Stimulated activated CD8-positive, alpha-beta memory T cell treated with anti-CD3 and anti-CD28 coated beads, Interleukin-12 subunit alpha, Interleukin-12 subunit beta, amount 100 ng/mL, for 24 hours (primary cell): ENCODE results near the gene ACADVL.
A peak's percentile ranks its signal among the peaks of the same experiment; 100 is the strongest.

ENCODE experiments used
- DNase-seq: peaks from one replicate; pipeline ENCODE4 v3.0.0-alpha.2; 2020; ENCODE audit errors: extremely low read depth

ACADVL gene

GRCh38 chr17:7191571-7192270, 28.0 kb upstream of the ACADVL start:
- DNase-seq: no peak

- no peak for DNase-seq
These were observed 27.3 kb upstream of the ACADVL start for GRCh38 chr17:7192271-7192937.

GRCh38 chr17:7195971-7196370, 23.8 kb upstream of the ACADVL start:
- DNase-seq: no peak

GRCh38 chr17:7196651-7197401, 22.9 kb upstream of the ACADVL start:
- DNase-seq: no peak

- no peak for DNase-seq
These were observed 16.3 kb upstream of the ACADVL start for GRCh38 chr17:7203391-7203790.

- DNase-seq: no peak
These were observed 15.4 kb upstream of the ACADVL start for GRCh38 chr17:7204336-7204735.

GRCh38 chr17:7204828-7205461, 14.8 kb upstream of the ACADVL start:
- DNase-seq: peak; percentile 83

- no peak for DNase-seq
These were observed 14.2 kb upstream of the ACADVL start for GRCh38 chr17:7205561-7205960.

- DNase-seq: no peak
These were observed 12.4 kb upstream of the ACADVL start for GRCh38 chr17:7207120-7208001.

- no peak for DNase-seq
These were observed 11.6 kb upstream of the ACADVL start for GRCh38 chr17:7208027-7208571.

GRCh38 chr17:7208754-7209460, 10.8 kb upstream of the ACADVL start:
- DNase-seq: no peak

- DNase-seq: no peak
These were observed 8.1 kb upstream of the ACADVL start for GRCh38 chr17:7211491-7212273.

GRCh38 chr17:7213895-7214299, 5.8 kb upstream of the ACADVL start:
- DNase-seq: no peak

GRCh38 chr17:7214300-7215135, 5.2 kb upstream of the ACADVL start:
- DNase-seq: peak; percentile 99

- no peak for DNase-seq
These were observed 4.6 kb upstream of the ACADVL start for GRCh38 chr17:7215136-7215638.

- no peak for DNase-seq
These were observed 4.0 kb upstream of the ACADVL start for GRCh38 chr17:7215652-7216180.

- DNase-seq: no peak
These were observed 3.3 kb upstream of the ACADVL start for GRCh38 chr17:7216242-7217112.
